ENCODE results near the gene SHISA8. TPM values are rescaled to one million over a fixed set of nuclear protein-coding genes. Genes with fewer than 3 reads are reported as not detected.

The SHISA8 gene
- total RNA-seq, 3 donors from 2014 or later, result 3.9 to 5.6 (median 5.0) TPM

GRCh38 chr22:41904450-41905410 lies 10.1 kb downstream of the SHISA8 start:
- H3K27me3 Mint-ChIP-seq (ENCODE audit: low read depth), result peaks cover 5% of the 10 kb centered on the region
- DNase-seq, result no peak
- H3K9me3 Mint-ChIP-seq, result no peaks in the 10 kb centered on the region

GRCh38 chr22:41902932-41903421 lies 11.9 kb downstream of the SHISA8 start:
- Mint-ChIP-seq H3K4me3 (no peak overlapping the region), H3K4me1 (ENCODE audit: low read depth) (peaks cover 7% of the 10 kb centered on the region), H3K36me3 (ENCODE audit: insufficient read depth) (peaks cover 26% of the 10 kb centered on the region), H3K27me3 (ENCODE audit: low read depth) (no peaks in the 10 kb centered on the region), H3K9me3 (no peaks in the 10 kb centered on the region)
- DNase-seq, result no peak
- ATAC-seq, result no peak

More at GRCh38 chr22:41904450-41905410, 10.1 kb downstream of the SHISA8 start:
- H3K4me3 Mint-ChIP-seq, result no peak overlapping the region
- peaks cover 22% of the 10 kb centered on the region for H3K4me1 Mint-ChIP-seq (ENCODE audit: low read depth)
- H3K36me3 Mint-ChIP-seq (ENCODE audit: insufficient read depth), result peaks cover 22% of the 10 kb centered on the region
- no peak for ATAC-seq

GRCh38 chr22:41902016-41902415 lies 12.9 kb downstream of the SHISA8 start:
- Mint-ChIP-seq H3K4me3 (no peak overlapping the region), H3K4me1 (ENCODE audit: low read depth) (no peaks in the 10 kb centered on the region), H3K36me3 (ENCODE audit: insufficient read depth) (peaks cover 31% of the 10 kb centered on the region), H3K27me3 (ENCODE audit: low read depth) (no peaks in the 10 kb centered on the region), H3K9me3 (no peaks in the 10 kb centered on the region)
- ATAC-seq (no peak), DNase-seq (no peak)

- H3K4me1 Mint-ChIP-seq (ENCODE audit: low read depth), result no peaks in the 10 kb centered on the region
- H3K4me3 Mint-ChIP-seq, result no peak overlapping the region
- DNase-seq, result no peak
- no peaks in the 10 kb centered on the region for H3K9me3 Mint-ChIP-seq
- H3K36me3 Mint-ChIP-seq (ENCODE audit: insufficient read depth), result peaks cover 38% of the 10 kb centered on the region
- no peak for ATAC-seq
- no peaks in the 10 kb centered on the region for H3K27me3 Mint-ChIP-seq (ENCODE audit: low read depth)
These were observed 14.1 kb downstream of the SHISA8 start for GRCh38 chr22:41900652-41901312.

GRCh38 chr22:41899992-41900651 lies 14.8 kb downstream of the SHISA8 start:
- Mint-ChIP-seq H3K36me3 (ENCODE audit: insufficient read depth) (peaks cover 36% of the 10 kb centered on the region), H3K9me3 (no peaks in the 10 kb centered on the region), H3K4me1 (ENCODE audit: low read depth) (no peaks in the 10 kb centered on the region), H3K4me3 (no peak overlapping the region), H3K27me3 (ENCODE audit: low read depth) (no peaks in the 10 kb centered on the region)
- DNase-seq (no peak), ATAC-seq (no peak)

- DNase-seq, result no peak
- no peak for ATAC-seq
- H3K4me1 Mint-ChIP-seq (ENCODE audit: low read depth), result no peaks in the 10 kb centered on the region
- H3K9me3 Mint-ChIP-seq, result no peaks in the 10 kb centered on the region
- H3K4me3 Mint-ChIP-seq, result no peak overlapping the region
- H3K36me3 Mint-ChIP-seq (ENCODE audit: insufficient read depth), result peaks cover 36% of the 10 kb centered on the region
- no peaks in the 10 kb centered on the region for H3K27me3 Mint-ChIP-seq (ENCODE audit: low read depth)
These were observed 15.8 kb downstream of the SHISA8 start for GRCh38 chr22:41899110-41899509.

- Mint-ChIP-seq H3K4me3 (no peak overlapping the region), H3K36me3 (ENCODE audit: insufficient read depth) (peaks cover 37% of the 10 kb centered on the region), H3K4me1 (ENCODE audit: low read depth) (no peaks in the 10 kb centered on the region), H3K9me3 (no peaks in the 10 kb centered on the region), H3K27me3 (ENCODE audit: low read depth) (no peaks in the 10 kb centered on the region)
- ATAC-seq (no peak), DNase-seq (no peak)
These were observed 16.2 kb downstream of the SHISA8 start for GRCh38 chr22:41898645-41899044.

- peaks cover 27% of the 10 kb centered on the region for H3K36me3 Mint-ChIP-seq (ENCODE audit: insufficient read depth)
- no peak for ATAC-seq
These were observed 21.1 kb downstream of the SHISA8 start for GRCh38 chr22:41893591-41894375.

GRCh38 chr22:41892721-41893120 lies 22.2 kb downstream of the SHISA8 start:
- H3K36me3 Mint-ChIP-seq (ENCODE audit: insufficient read depth), result peaks cover 33% of the 10 kb centered on the region
- H3K9me3 Mint-ChIP-seq, result no peaks in the 10 kb centered on the region
- H3K4me1 Mint-ChIP-seq (ENCODE audit: low read depth), result no peaks in the 10 kb centered on the region
- ATAC-seq (no peak), DNase-seq (no peak)
- H3K4me3 Mint-ChIP-seq, result no peak overlapping the region
- H3K27me3 Mint-ChIP-seq (ENCODE audit: low read depth), result no peaks in the 10 kb centered on the region

More at GRCh38 chr22:41893591-41894375, 21.1 kb downstream of the SHISA8 start:
- Mint-ChIP-seq H3K9me3 (no peaks in the 10 kb centered on the region), H3K4me3 (no peak overlapping the region), H3K27me3 (ENCODE audit: low read depth) (no peaks in the 10 kb centered on the region), H3K4me1 (ENCODE audit: low read depth) (no peaks in the 10 kb centered on the region)
- no peak for DNase-seq

- Mint-ChIP-seq H3K36me3 (ENCODE audit: insufficient read depth) (peaks cover 30% of the 10 kb centered on the region), H3K27me3 (ENCODE audit: low read depth) (no peaks in the 10 kb centered on the region), H3K4me3 (no peak overlapping the region), H3K9me3 (no peaks in the 10 kb centered on the region), H3K4me1 (ENCODE audit: low read depth) (no peaks in the 10 kb centered on the region)
- ATAC-seq (no peak), DNase-seq (no peak)
These were observed 23.5 kb downstream of the SHISA8 start for GRCh38 chr22:41891407-41891806.

- peaks cover 42% of the 10 kb centered on the region for H3K36me3 Mint-ChIP-seq (ENCODE audit: insufficient read depth)
These were observed 26.2 kb downstream of the SHISA8 start for GRCh38 chr22:41888627-41889200.

GRCh38 chr22:41885516-41885915 lies 29.4 kb downstream of the SHISA8 start:
- peaks cover 52% of the 10 kb centered on the region for H3K36me3 Mint-ChIP-seq (ENCODE audit: insufficient read depth)
- no peak overlapping the region for H3K4me3 Mint-ChIP-seq
- ATAC-seq (no peak), DNase-seq (no peak)
- H3K4me1 Mint-ChIP-seq (ENCODE audit: low read depth), result peaks cover 2% of the 10 kb centered on the region
- H3K9me3 Mint-ChIP-seq, result no peaks in the 10 kb centered on the region
- no peaks in the 10 kb centered on the region for H3K27me3 Mint-ChIP-seq (ENCODE audit: low read depth)

More at GRCh38 chr22:41888627-41889200, 26.2 kb downstream of the SHISA8 start:
- Mint-ChIP-seq H3K4me3 (no peak overlapping the region), H3K9me3 (no peaks in the 10 kb centered on the region), H3K27me3 (ENCODE audit: low read depth) (no peaks in the 10 kb centered on the region), H3K4me1 (ENCODE audit: low read depth) (no peaks in the 10 kb centered on the region)
- DNase-seq (no peak), ATAC-seq (no peak)

- Mint-ChIP-seq H3K36me3 (ENCODE audit: insufficient read depth) (peaks cover 54% of the 10 kb centered on the region), H3K27me3 (ENCODE audit: low read depth) (no peaks in the 10 kb centered on the region), H3K9me3 (no peaks in the 10 kb centered on the region), H3K4me3 (no peak overlapping the region), H3K4me1 (ENCODE audit: low read depth) (peaks cover 2% of the 10 kb centered on the region)
- ATAC-seq (no peak), DNase-seq (no peak)
These were observed 29.8 kb downstream of the SHISA8 start for GRCh38 chr22:41885116-41885515.
